Uterus (tissue), 2 donors: ENCODE results near the gene TMF1.

Source experiments
- POLR2A ChIP-seq, 2 donors: fragments of 450-650 bp; IDR thresholded peaks; one replicate each; pipeline ENCODE4 v1.6.1; 2016; ENCODE audit warnings: antibody characterized with exemption in 2 of 2, mild to moderate bottlenecking in 1 of 2, moderate library complexity in 1 of 2
- TF ChIP-seq, protein P1 (sequence below), 4 experiments: fragments of 200-600 bp in 2 of 4; fragments of 450-650 bp in 2 of 4; sonication (generic) in 2 of 4; IDR thresholded peaks; one replicate each; pipeline ENCODE4 v1.5.1; 2016 to 2019; ENCODE audit warnings: antibody characterized with exemption in 4 of 4, mild to moderate bottlenecking in 2 of 4, moderate library complexity in 1 of 4

DNA sequence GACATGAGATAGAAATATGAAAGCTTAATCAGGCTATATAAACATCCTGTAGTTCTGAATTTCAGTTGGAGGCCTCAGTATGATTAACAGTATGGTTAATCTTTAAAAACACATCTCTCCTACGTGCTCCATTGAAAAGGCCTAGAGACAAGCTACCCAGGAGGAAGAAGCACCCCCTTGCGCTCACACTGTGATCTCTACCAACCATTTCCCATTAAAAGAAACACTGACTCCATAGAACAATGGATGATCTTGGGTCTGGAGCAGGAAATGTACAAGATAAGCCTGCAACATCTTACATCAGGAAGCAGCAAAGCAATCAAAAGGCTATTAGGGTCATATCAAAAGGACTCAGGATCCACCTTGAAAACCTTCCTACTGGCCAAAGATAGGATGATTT is 35.2 kb downstream of the TMF1 start:
- TF ChIP-seq, protein P1, sequence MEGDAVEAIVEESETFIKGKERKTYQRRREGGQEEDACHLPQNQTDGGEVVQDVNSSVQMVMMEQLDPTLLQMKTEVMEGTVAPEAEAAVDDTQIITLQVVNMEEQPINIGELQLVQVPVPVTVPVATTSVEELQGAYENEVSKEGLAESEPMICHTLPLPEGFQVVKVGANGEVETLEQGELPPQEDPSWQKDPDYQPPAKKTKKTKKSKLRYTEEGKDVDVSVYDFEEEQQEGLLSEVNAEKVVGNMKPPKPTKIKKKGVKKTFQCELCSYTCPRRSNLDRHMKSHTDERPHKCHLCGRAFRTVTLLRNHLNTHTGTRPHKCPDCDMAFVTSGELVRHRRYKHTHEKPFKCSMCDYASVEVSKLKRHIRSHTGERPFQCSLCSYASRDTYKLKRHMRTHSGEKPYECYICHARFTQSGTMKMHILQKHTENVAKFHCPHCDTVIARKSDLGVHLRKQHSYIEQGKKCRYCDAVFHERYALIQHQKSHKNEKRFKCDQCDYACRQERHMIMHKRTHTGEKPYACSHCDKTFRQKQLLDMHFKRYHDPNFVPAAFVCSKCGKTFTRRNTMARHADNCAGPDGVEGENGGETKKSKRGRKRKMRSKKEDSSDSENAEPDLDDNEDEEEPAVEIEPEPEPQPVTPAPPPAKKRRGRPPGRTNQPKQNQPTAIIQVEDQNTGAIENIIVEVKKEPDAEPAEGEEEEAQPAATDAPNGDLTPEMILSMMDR (IDR thresholded peaks at IDR 0.05), result no peak
- no peak for TF ChIP-seq POLR2A (IDR thresholded peaks at IDR 0.05)
